Measurements from ENCODE around the gene TBX19. TPM values are rescaled to one million over a fixed set of nuclear protein-coding genes. Genes with fewer than 3 reads are reported as not detected.

TBX19 gene
- total RNA-seq, 2 donors from 2014 or later: 1.2 to 1.8 TPM

DNA sequence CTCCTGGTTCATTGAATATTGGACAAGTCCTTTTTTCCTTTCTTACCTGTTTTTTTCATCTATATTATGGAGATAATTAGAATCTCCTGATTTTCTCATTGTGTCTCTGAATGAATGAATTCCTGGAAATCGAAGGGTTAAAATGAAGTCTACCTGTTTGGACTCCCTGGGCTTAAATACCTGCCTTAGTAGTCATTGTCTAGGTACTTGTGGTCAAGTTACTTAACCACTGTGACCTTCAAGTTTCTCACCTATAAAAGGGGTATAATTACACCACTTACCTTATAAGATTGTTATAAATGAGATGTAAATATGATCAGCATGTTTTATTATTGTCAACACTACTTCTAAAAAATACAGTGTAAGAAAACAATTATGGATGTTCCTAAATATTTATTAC, 9.0 kb upstream of the TBX19 start:
- intact Hi-C loops (cut with DNase I): no loop called here
- DNase-seq (ENCODE audit: low spot score): no peak

DNA sequence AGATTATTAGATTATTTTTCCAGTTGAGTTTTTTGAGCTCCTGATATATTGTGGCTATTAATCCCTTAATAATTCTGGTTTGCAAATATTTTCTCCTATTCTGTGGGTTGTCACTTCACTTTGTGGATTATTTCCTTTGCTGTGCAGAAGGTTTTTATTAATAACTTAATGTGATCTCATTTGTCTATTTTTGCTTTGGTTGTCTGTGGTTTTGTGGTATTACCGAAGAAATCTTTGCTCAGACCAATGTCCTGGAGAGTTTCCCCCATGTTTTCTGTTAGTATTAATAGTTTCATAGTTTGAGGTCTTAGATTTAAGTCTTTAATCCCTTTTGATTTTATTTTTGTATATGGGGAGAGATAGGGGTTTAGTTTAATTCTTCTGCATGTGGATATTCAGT, 7.1 kb upstream of the TBX19 start:
- no peak for DNase-seq (ENCODE audit: low spot score)
- intact Hi-C loops (cut with DNase I): no loop called here

DNA sequence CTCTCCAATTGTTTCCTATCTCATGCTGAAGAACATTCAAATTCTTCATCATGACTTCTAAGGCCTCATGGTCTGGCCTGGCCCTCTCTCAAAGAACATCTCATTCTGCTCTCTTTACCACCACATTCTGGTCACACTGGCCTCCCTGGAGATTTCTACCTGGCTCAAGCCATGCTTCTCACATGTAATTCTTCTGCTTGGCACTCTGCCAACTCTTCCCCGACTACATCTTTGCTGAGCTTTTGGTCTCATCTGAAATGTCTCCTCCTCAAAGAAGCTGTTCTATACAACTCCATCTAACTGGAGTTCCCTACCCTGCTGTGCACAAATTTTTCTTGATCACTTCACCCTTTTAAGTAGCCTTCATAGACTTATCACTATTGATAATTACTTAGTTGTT, 1.4 kb upstream of the TBX19 start:
- intact Hi-C loops (cut with DNase I): no loop called here
- DNase-seq (ENCODE audit: low spot score): no peak

DNA sequence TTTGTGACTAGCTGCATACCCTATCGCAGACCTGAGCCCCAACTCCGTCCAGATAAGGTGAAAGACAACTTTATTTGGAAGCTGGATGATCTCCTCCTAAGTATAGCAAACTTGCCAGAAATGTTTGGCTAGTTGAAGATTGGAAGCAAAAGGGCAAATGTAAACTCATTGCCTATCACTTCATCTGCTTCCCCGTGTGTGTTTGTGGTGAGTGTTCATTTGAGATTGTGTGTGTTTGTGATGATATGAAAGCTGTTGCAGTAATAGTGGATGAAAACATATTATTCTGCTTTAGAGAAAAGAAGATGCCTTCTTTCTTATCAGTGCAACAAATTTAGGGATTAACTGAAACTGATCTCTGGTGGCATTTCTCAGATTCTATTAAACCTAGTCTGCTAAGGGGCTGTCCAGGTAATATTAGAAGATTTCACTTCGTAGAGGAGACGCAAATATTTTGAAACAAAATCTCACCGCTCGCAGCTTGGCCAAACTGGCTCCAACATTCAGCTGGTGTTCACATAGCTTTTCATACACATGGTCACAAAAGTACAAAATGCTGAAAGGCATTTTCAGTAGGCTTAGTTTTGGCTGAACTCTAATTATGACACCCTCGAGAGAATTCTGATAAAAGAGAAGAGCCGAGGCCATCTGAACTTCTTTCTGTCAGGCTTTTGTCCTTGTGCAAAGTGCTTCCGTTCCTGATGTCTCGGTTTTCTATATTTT, 1.1 kb downstream of the TBX19 start:
- intact Hi-C loops (cut with DNase I): no loop called here
- no peak for DNase-seq (ENCODE audit: low spot score)

DNA sequence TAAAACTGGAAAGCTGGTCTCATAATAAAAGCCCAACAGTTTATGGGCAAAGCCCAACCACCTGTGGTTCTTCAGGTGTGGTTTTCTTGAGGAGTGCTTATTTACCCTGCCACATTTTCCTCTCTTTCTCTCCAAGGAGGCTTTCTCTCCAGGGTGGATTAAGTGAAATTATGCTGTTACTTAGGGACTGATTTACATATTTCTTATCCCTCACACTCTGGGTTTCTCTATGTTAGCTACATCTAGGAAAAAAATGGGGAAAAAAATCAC, 4.8 kb downstream of the TBX19 start:
- intact Hi-C loops (cut with DNase I): no loop called here
- no peak for DNase-seq (ENCODE audit: low spot score)

DNA sequence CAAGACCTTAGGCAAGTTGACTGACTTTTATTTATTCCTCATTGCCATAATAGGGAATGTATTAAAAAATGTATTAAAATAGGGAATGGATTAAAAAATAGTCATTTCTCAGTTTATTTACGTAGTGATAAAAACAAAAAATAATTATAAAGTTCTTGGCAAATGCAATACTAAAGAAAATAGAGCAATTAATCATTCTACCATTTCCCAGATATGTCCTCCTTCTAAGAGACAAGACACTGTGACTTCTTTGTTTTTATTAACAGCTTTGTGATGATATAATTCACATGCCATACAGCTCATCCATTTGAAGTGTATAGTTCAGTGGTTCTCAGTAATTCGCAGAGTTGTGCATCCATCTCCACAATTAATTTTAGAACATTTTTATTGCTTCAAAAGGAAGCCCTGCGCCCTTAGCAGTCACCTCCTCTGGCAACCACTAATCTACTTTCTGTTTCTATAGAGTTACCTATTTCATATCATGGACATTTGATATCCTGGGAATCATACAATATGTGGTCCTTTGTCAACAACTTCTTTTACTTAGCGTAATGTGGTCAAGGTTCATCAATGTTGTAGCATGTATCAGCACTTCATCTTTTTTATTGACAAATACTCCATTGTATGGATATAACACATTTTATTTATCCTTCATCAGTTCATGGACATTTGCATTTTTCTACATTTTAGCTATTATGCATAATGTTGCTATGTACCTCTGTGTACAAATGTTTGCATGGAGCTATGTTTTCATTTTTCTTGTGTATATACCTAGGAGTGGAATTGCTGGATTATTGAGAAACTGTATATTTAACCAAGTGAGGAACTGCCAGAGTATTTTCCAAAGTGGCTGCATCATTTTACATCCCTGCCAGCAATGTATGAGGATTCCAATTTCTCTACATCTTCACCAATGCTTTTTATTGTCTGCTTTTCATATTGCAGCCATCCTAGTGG, 5.6 kb downstream of the TBX19 start:
- no peak for DNase-seq (ENCODE audit: low spot score)
- intact Hi-C loops (cut with DNase I): no loop called here

DNA sequence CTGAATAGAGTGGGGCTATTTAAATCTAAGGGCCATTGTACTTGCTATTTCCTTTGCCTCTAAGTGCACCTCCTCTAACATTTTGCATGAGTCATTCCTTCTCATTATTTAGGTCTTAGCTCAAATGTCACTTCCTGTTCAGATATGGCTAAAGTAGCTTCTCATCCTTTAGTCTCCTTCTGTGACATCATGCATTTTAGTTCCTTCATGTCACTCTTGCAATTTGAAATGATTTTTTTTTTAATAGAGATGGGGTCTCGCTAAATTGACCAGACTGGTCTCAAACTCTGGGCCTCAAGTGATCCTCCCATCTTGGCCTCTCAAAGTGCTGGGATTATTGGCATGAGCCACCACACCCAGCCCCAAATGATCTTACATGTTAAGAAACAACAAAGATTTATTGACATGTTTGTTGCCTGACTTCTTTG, 6.6 kb downstream of the TBX19 start:
- intact Hi-C loops (cut with DNase I): no loop called here
- no peak for DNase-seq (ENCODE audit: low spot score)

DNA sequence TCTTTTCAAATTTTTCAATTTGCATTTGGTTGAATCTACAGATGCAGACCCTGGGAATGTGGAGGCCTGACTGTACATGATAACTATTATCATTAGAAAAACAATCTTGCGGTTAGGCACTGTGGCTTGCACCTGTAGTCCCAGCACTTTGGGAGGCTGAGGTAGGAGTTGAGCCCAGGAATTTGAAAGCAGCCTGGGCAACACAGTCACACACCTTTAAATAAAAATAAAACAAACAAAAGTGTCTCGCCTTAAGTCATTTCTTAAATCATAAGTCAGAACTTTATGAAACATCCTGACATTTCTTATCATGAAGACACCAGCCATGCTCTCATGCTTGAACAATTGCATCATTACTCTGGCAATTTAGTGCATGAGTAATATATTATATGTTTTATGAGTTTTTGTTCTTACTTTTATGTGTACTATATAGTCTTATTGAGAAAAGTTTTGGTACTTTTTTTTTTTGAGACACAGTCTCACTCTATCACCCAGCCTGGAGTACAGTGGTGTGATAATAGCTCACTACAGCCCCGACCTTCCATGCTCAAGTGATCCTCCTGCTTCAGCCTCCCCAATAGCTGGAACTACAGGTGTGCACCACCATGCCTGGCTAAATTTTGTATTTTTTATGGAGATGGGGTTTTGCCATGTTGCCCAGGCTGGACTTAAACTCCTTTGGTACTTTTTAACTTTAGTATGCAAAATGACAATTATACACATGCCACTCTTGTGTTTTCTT, 7.8 kb downstream of the TBX19 start:
- no peak for DNase-seq (ENCODE audit: low spot score)
- intact Hi-C loops (cut with DNase I): no loop called here

DNA sequence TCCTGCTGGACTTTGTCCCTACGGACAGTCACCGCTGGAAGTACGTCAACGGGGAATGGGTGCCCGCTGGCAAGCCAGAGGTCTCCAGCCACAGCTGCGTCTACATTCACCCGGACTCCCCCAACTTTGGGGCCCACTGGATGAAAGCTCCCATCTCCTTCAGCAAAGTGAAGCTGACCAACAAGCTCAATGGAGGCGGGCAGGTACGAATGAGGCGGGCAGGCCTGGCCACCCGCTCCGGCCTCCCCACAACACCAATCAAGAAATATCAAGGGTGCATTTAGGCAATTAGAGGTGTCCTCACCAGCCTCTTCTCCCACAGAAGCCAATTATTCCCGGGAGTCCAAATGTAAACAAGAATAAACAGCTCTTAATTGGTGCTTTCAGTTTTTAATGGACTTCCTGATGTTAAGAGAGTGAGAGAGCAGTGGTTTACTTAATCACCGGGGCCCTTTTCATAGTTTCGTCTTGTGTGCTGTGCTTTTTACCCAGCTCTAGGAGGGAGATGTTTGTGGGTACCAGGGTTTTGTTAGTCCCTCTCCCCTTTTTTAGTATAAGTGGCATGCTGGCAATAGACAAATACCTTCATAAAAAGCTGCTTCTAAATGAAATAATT, 10.7 kb downstream of the TBX19 start:
- DNase-seq (ENCODE audit: low spot score): no peak
- intact Hi-C loops (cut with DNase I): no loop called here

DNA sequence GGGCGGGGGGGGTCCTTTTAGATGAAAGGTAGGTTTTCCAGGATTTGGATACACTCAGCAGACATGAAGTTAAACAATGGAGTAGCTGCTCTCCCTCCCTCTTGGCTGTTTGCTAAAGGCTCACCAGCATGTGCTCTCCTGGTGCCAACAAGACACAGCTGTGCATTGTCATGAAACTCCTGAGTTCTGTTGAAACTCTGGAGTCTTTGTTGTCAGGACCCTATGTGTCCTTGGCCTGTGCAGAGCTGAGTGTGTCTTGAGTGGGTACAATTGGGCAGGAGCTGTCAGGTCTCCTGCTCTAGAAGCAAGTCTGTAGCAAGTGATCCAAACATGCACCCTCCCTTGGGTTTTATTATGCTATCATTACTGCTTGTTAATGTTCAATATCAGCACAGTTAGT, 12.7 kb downstream of the TBX19 start:
- no peak for DNase-seq (ENCODE audit: low spot score)
- intact Hi-C loops (cut with DNase I): no loop called here

DNA sequence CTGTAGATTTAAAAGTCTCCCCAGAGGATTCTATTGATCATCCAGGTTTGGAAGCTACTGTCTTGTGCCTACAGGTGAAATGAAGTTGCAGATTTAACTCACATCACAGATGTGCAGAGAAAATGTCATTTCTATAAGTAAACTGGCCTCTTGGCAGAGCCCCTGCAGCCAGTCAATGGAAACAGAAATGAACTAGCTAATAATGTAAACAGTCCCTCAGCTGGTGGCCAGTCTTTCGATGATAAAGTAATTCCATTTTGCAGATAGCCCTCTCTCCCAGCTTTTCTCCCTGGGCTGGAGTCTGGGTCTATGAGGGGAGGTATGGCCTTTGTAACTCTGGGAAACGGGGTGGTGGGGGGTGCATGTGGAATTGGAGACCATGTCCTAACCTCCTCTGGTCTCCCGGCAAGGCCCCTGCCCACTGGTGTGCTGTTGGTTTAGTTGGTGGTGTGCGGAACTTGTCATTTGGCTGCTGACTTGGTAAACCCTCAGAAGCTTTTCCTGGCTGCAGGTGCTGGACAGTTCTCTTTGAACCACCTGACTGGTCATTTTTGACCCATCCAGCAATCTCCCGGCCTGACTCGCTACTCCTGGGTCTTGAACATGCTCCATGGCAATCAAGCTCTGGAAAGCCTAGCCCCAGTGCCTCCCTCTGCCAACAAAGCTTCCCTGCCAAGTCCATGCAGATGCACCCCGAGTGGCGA, 14.9 kb downstream of the TBX19 start:
- no peak for DNase-seq (ENCODE audit: low spot score)
- intact Hi-C loops (cut with DNase I): no loop called here

DNA sequence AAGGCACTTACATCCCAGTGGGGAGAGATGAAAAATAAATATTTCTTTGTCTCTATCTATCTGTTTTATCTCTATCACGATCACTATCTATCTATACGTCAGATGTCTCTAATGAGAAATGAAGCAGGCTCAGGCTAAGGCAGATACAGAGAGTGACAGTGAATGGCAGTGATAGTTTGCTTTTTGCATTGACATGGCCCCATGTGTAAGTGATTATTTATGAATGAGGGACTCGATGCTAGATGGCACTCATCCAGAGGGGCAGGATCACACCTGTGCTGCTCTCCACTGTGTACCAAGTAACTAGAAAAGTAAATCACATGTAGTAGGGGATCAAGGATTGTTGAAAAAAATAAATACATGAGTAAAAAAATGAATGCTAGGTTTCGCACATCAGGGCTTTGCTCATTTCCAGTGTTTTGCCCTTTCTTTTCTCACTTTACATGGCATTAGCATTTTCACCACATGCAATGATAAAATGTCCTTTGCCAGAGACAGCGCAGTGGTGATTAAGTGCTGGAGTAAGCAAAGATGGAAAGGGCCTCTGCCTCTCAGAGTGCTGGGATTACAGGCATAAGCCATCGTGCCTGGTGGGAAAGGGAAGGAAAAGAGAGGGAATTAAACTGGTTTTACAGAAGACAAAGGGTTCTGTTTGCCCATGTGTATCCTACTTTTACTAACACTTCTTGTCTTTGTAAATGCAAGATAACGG, 16.5 kb downstream of the TBX19 start:
- DNase-seq (ENCODE audit: low spot score): no peak
- intact Hi-C loops (cut with DNase I): no loop called here

DNA sequence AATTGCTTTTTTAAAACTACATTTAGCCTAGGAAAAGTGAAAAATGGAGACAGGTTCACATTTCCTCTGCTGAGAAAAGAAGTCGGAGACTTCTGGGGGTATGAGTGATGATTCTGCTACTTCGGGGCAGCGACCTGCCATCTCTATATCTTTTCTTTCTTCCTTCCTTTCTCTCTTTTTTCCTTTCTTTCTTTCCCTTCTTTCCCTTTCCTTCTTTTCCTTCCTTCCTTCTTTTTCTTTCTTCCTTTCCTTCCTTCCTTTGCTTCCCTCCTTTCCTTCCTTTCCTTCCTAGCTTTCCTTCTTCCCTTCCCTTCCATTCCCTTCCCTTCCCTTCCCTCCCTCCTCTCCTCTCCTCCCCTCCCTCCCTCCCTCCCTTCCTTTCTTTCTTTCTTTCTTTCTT, 17.8 kb downstream of the TBX19 start:
- no peak for DNase-seq (ENCODE audit: low spot score)
- intact Hi-C loops (cut with DNase I): no loop called here

DNA sequence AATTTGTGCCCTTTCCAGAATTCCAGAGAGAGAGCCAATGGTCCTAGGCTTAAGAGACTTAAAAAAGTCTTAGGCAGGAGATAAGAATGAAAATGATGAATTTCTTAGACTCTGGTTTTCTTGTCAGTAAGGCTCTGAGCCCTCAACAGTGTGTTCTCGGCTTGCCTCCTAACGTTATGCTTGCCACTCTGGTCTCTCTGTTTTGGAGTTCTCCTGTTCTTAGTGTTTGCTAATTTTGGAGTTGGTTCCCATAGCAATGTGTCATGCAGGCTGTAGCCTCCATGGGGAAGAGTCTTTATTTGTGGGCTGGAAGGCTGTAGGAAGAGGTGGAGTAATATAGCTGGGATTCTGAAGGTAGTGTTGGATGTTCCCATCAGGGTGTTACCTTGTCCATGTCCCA, 19.9 kb downstream of the TBX19 start:
- intact Hi-C loops (cut with DNase I): no loop called here

DNA sequence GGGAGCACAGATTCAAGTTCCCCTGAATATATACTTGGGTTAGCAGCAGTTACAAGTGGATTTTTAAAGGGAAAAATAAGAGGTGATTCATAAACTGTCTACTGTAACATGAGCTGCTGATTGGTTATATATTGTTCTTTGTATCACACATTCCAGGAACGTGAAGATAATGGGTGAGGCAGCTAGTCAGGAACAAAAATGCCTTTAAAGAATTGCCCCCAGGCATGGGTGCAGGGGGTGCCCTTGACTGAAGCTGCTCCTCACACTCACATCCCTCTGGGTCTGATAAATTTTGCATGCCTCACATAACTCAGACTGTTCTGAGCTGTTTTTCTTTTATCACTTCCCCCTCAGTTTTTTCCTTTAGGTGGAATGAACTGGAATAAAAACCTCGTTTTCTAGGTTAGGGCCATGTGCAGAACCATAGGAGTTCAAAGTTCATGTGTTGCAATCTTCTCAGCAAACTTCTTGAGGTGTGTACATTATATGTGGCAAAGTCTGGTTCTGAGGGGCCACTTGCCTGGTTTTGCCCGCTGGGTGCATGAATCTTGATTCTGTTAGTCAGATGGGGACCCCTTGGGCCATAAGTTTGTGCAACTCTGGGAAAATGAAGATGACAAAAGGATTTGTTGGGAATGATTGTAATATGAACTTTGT, 21.1 kb downstream of the TBX19 start:
- intact Hi-C loops (cut with DNase I): no loop called here
- no peak for DNase-seq (ENCODE audit: low spot score)

More for the DNA sequence above, 19.9 kb downstream of the TBX19 start:
- DNase-seq (ENCODE audit: low spot score): no peak

DNA sequence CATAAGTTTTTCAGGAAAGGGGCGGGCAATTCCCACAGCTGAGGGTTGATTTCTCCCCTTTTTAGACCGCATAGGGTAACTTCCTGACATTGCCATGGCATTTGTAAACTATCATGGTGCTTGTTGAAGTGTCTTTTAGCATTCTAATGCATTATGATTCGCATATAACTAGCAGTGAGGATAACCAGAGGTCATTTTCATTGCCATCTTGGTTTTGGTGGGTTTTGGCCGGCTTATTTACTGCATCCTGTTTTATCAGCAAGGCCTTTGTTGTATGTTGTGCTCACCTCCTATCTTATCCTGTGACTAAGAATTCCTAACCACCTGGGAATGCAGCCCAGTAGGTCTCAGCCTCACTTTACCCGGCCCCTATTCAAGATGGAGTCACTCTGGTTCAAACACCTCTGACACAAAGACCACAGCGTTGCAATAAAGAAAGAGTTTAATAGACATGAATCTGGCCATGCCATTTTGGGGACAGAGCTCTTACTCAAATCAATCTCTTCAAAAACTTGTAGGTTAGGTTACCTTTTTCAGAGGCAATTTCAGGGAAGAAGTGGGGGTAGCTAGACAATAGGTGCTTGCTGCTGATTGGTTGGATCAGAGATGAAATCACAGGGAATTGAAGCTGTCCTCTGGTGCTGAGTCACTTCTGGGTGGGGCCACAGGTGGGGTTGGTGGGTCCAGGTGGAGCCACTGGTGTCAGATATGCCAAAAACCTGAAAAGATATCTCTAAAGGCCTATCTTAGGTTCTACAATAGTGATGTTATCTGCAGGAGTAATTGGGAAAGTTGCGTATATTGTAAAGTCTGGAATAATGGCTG, 23.3 kb downstream of the TBX19 start:
- intact Hi-C loops (cut with DNase I): no loop called here
- no peak for DNase-seq (ENCODE audit: low spot score)

DNA sequence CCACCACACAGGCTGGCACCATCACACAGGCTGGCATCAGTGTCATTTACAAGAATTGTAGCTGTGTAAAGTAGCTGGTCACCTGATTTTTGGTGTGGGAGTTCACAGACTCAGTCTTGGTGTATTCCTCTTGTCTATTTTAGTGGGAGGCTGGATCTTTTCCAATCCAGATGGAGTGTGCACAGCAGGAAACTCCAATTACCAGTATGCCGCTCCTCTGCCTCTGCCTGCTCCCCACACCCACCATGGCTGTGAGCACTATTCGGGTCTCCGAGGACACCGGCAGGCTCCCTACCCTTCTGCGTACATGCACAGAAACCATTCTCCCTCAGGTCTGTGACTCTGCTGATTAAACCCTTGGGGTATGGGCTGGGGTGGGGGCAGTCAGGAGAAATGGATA, 24.2 kb downstream of the TBX19 start:
- intact Hi-C loops (cut with DNase I): no loop called here
- no peak for DNase-seq (ENCODE audit: low spot score)
